Muscle of leg (tissue), 11 donors: ENCODE measurements around the gene ANGPTL4. TPM values are rescaled to one million over a fixed set of nuclear protein-coding genes. Genes with fewer than 3 reads are reported as not detected.
"Not testable (repeated sequence)": the region's sequence is repeated elsewhere in the genome, so short reads cannot be mapped to it uniquely, and the experiment has no call there.

Experiments used
- DNase-seq: peaks from one replicate; pipeline ENCODE4 v3.0.0; 2013
- H3K27ac ChIP-seq: one replicate; pipeline ENCODE4 v1.5.1; 2013; ENCODE audit warnings: mild to moderate bottlenecking, low read length, control low read depth
- H3K27me3 ChIP-seq: one replicate; pipeline ENCODE4 v1.6.1; 2013; ENCODE audit warnings: low read length; ENCODE audit not compliant: control insufficient read depth, insufficient read depth
- H3K36me3 ChIP-seq: one replicate; pipeline ENCODE4 v1.6.1; 2013; ENCODE audit warnings: low read length; ENCODE audit not compliant: control insufficient read depth, insufficient read depth
- H3K4me1 ChIP-seq: one replicate; pipeline ENCODE4 v1.6.1; 2013; ENCODE audit warnings: low read length; ENCODE audit not compliant: control insufficient read depth, insufficient read depth
- H3K4me3 ChIP-seq: one replicate; pipeline ENCODE4 v1.5.1; 2013; ENCODE audit warnings: low read length, control low read depth
- H3K9me3 ChIP-seq: replicated peaks from 2 replicates; pipeline ENCODE4 v1.6.1; 2013; ENCODE audit warnings: low read depth, low read length; ENCODE audit not compliant: control insufficient read depth
- WGBS: methylation state at CpG from one replicate; pipeline ENCODE4 v1.1.5; 2013; ENCODE audit warnings: missing lambda C conversion rate; ENCODE audit not compliant: insufficient coverage; 5-methylcytosine and 5-hydroxymethylcytosine counted together
- polyA plus RNA-seq, 8 donors: library from polyadenylated mRNA; unstranded; fragments of 120-200 nt; gene quantifications; one replicate each; pipeline versions ENCODE4 v1.2.1 to v1.2.3, GENCODE V29; 2013; ENCODE audit warnings: inconsistent platforms in 1 of 8, low replicate concordance in 1 of 8; ENCODE audit not compliant: insufficient read length in 8 of 8, insufficient read depth in 1 of 8
- total RNA-seq: library from RNA; stranded (reverse); fragments of 120-200 nt; gene quantifications from one replicate; pipeline ENCODE4 v1.2.4, GENCODE V29; 2013

ANGPTL4 gene
- total and polyA plus RNA-seq, 9 donors: 1.2 to 2.2 (median 1.9) TPM

DNA sequence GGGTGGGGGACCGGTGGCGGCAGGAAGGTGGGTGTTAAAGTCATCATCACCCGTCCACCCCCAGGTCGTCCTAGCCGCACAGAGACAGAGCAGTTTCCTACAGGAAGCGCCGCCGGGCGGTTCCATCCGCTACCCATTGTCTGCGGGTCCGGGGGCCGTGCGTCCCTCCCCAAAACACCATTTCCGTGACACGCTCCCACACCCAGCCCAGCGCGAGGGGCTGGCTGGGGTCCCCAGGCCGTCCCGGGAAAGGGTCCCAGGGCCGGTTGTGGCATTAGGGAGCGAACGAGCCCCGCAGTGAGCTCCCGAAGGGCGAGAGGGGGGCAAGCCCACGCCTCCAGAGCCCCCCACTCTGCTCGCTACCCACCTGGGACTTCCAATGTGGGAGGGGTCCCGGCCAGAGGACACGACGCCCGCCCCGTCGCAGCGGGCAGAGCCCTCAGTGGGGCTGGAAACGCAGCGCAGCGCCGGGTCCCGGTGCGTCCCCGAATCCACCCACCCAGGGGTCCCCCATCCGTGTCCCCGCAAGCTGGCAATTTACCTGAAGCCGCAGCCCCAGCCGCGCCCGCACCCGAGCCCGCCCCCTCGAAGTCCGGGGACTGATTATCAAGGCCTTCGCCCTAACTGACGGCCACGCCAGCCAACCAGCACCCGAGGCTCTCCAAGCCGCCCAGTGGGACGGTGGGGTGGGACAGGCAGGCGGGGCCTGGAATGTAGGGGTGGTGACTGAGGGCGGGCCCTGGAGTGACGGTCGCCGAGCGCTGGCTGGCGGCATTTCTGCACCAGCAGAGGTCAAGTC is 21.1 kb upstream of the ANGPTL4 start, which contains the start of gene KANK3:
KANK3 (minus strand) TSS at position 579 of the 799 bp plus-strand sequence. CDS start 5,434 bp downstream, outside the sequence.
- peak; percentile 95 for DNase-seq
- peak within 1 kb of the TSS; percentile 53 for H3K4me3 ChIP-seq
- H3K36me3 ChIP-seq: no peaks in the 10 kb centered on the region
- peaks cover 68% of the 10 kb centered on the region for H3K27me3 ChIP-seq
- H3K9me3 ChIP-seq: no peaks in the 10 kb centered on the region
- H3K27ac ChIP-seq: peak within 1 kb of the TSS; percentile 83
- WGBS: 4% methylated on average over 61 of the region's 65 CpGs
- peaks cover 18% of the 10 kb centered on the region for H3K4me1 ChIP-seq

DNA sequence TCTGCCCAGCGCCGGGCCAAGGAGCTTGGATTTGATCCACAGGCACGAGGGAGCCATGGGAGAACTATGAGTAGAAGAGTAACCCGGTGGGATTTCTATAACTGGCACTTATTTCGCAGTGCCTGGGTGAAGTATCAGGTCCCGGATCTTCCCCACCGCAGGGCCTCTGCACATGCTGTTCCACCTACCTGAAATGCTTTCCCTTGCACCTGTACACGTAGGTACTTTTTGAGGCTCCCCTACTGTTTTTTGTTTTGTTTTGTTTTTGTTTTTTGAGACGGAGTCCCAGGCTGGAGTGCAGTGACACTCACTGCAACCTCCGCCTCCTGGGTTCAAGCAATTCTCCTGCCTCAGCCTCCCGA is 20.5 kb upstream of the ANGPTL4 start:
- Histone ChIP-seq H3K4me1 (peaks cover 18% of the 10 kb centered on the region), H3K9me3 (no peaks in the 10 kb centered on the region), H3K4me3 (no peak overlapping the region), H3K27ac (no peak overlapping the region), H3K36me3 (no peaks in the 10 kb centered on the region), H3K27me3 (peaks cover 63% of the 10 kb centered on the region)
- WGBS: 8% methylated on average over 5 of the region's 11 CpGs
- no peak for DNase-seq

- 76% methylated on average over 2 of the region's 8 CpGs for WGBS
- not testable (repeated sequence) for H3K36me3 ChIP-seq, H3K4me3 ChIP-seq, DNase-seq, H3K9me3 ChIP-seq, H3K27ac ChIP-seq, H3K4me1 ChIP-seq
- peaks cover 22% of the 10 kb centered on the region for H3K27me3 ChIP-seq
Measured at GRCh38 chr19:8349629-8350372, 14.2 kb upstream of the ANGPTL4 start.

- H3K9me3 ChIP-seq: no peaks in the 10 kb centered on the region
- no peak overlapping the region for H3K4me3 ChIP-seq
- H3K27ac ChIP-seq: no peak overlapping the region
- peaks cover 8% of the 10 kb centered on the region for H3K4me1 ChIP-seq
- no peak for DNase-seq
- no CpG with 5 or more reads among the region's 10 CpGs for WGBS
- no peaks in the 10 kb centered on the region for H3K36me3 ChIP-seq
- H3K27me3 ChIP-seq: peaks cover 16% of the 10 kb centered on the region
Measured at GRCh38 chr19:8352134-8352827, 11.7 kb upstream of the ANGPTL4 start.

DNA sequence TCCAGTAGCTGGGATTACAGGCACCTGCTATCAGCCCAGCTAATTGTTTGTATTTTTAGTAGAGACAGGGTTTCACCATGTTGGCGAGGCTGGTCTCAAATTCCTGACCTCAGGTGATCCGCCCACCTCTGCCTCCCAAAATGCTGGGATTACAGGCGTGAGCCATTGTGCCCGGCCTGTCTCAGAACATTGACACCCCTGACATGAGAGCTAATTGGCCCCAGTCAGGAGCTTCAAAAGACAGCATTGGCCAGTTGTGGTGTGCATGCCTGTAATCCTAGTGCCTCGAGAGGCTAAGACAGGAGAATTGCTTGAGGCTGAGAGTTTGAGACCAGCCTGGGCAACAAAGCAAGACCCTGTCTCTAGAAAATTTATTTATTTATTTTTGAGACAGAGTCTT is 11.1 kb upstream of the ANGPTL4 start:
- DNase-seq, H3K36me3 ChIP-seq, H3K4me3 ChIP-seq, H3K9me3 ChIP-seq, H3K4me1 ChIP-seq, H3K27ac ChIP-seq: not testable (repeated sequence)
- 32% methylated on average over 5 of the region's 5 CpGs for WGBS
- peaks cover 16% of the 10 kb centered on the region for H3K27me3 ChIP-seq

DNA sequence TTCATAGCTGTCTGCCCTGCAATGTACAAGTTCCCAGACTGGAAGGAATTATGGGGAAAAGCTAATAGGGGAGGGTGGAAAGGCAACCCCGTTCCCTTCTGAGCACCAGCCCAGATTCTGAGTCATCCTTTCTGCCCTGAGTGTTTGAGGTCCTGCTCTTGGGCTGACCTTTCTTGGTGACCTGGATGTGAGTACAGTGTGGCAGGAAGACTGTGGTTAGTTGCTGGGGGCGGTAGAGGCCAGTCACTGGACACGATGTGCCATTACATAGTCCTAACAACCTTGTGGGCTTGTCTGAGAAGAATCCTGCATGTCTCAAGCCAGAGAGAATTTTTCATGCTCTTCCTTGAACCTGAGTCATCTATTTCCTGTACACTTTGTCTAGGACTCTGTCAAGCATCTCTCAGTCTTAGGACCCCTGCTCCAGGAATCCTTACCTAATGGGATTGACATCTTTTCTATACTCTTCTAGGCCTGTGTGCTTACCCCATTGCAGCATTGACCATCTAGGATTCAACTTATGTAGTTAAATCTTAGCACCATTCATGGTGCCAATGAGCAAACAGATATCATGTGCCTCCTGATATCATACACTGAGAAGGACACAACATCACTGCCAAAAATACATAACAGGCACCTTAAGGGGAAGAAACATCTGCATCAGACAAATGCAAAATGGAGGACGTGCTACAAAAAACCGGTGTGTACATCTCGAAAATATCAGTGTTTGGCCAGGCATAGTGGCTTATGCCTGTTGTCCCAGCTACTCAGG is 8.1 kb upstream of the ANGPTL4 start:
- no peak for DNase-seq

GRCh38 chr19:8357007-8357521 is 6.9 kb upstream of the ANGPTL4 start:
- Histone ChIP-seq H3K4me1 (peaks cover 15% of the 10 kb centered on the region), H3K36me3 (no peaks in the 10 kb centered on the region), H3K9me3 (no peaks in the 10 kb centered on the region), H3K27ac (no peak overlapping the region), H3K27me3 (peaks cover 5% of the 10 kb centered on the region), H3K4me3 (no peak overlapping the region)
- no CpG with 5 or more reads among the region's 4 CpGs for WGBS
- no peak for DNase-seq

More for the DNA sequence above, 8.1 kb upstream of the ANGPTL4 start:
- no peak overlapping the region for H3K27ac ChIP-seq
- WGBS: 80% methylated on average over 5 of the region's 6 CpGs
- peaks cover 11% of the 10 kb centered on the region for H3K27me3 ChIP-seq
- H3K36me3 ChIP-seq: no peaks in the 10 kb centered on the region
- H3K9me3 ChIP-seq: no peaks in the 10 kb centered on the region
- H3K4me1 ChIP-seq: peaks cover 8% of the 10 kb centered on the region
- H3K4me3 ChIP-seq: no peak overlapping the region

DNA sequence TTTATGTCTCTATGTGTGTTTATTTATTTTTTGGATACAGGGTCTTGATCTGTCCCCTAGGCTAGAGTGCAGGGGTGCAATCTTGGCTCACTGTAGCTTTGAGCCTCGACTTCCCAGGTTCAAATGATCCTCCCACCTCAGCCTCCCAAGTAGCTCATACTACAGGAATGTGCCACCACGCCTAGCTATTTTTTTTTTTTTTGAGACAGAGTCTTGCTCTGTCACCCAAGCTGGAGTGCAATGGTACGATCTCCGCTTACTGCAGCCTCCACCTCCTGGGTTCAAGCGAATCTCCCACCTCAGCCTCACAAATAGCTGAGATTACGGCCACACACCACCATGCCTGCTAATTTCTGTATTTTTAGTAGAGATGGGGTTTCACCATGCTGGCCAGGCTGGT is 5.0 kb upstream of the ANGPTL4 start:
- 88% methylated on average over 2 of the region's 6 CpGs for WGBS
- H3K9me3 ChIP-seq: no peaks in the 10 kb centered on the region
- no peak overlapping the region for H3K27ac ChIP-seq
- DNase-seq: no peak
- H3K36me3 ChIP-seq: no peaks in the 10 kb centered on the region
- H3K4me1 ChIP-seq: peaks cover 22% of the 10 kb centered on the region
- H3K4me3 ChIP-seq: no peak overlapping the region
- peaks cover 11% of the 10 kb centered on the region for H3K27me3 ChIP-seq

- Histone ChIP-seq H3K27ac (no peak overlapping the region), H3K9me3 (no peaks in the 10 kb centered on the region), H3K36me3 (no peaks in the 10 kb centered on the region), H3K4me3 (no peak overlapping the region), H3K4me1 (peaks cover 29% of the 10 kb centered on the region), H3K27me3 (peaks cover 23% of the 10 kb centered on the region)
- 94% methylated on average over 5 of the region's 8 CpGs for WGBS
- DNase-seq: no peak
Measured at GRCh38 chr19:8360196-8360595, 3.8 kb upstream of the ANGPTL4 start.
